ENCODE data around the gene FGB.

The FGB gene

DNA sequence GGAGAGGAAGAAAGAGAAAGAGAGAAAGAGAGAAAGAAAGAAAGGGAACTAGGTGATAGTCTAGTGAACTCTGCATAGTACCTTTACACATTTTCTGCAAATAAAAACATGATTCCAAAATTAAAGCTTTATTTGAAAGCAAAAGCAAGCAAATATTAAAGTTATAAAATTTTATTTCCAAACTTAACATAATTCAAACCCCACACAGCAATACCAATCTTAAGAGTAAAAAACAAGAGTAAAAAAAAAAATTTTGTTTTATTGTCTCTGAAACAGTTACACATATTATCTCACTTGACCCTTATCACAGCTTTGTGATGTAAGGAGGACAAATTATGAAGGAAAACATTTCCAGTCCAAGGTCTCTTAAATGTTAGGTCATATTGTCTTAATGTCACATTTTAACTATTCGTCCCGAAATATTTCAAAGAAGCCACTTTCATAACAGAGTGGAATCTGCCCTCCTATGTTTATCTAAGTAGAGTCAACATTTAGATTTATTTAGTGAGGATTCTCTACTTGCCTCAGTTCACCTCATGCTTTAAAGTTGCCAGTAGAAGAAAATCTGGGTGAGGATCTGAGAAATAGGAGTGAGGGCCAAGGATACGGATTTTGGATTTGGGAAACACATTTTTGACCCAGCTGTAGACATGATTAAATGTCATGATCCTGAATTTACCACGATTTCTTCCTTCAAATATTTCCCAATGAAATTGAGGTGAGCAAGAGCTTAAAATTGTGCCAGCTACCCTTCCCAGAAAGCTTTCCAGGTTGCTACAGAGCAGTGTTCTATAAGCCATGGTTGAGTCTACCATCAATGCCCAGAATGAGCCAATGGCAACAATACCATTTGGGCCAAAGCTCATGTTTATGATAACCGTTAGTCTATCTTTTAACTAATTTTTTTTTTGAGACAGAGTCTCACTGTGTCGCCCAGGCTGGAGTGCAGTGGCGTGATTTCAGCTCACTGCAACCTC, 35.3 kb downstream of the FGB start:
- DNase-seq = no peak

DNA sequence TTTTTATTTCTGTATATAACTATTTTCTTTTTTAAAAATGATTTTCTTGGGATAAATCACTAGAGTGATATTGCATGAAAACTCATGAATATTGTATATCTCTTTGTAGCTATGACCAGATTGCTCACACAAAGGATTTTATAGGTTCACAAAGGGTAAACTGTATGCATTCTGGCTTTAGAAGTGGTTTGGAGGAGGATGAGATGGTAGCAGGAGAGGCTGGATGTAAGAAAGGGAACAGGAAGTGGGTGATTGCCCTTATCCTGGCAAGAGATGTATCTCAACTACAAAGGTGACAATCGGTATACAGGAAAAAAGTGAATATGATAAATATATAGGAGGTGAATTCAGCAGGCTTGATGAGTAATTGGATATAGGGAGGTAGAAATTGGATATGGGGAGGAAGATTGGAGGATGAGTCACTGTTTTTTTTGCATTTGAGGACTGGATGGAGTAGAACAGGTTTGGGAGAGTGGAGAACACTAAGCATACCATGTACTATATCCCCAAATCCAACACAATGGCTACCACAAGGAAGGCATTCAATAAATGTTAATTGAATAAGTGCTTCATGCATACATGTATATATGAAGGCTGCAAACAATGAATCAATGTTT, 39.7 kb downstream of the FGB start:
- DNase-seq = no peak

DNA sequence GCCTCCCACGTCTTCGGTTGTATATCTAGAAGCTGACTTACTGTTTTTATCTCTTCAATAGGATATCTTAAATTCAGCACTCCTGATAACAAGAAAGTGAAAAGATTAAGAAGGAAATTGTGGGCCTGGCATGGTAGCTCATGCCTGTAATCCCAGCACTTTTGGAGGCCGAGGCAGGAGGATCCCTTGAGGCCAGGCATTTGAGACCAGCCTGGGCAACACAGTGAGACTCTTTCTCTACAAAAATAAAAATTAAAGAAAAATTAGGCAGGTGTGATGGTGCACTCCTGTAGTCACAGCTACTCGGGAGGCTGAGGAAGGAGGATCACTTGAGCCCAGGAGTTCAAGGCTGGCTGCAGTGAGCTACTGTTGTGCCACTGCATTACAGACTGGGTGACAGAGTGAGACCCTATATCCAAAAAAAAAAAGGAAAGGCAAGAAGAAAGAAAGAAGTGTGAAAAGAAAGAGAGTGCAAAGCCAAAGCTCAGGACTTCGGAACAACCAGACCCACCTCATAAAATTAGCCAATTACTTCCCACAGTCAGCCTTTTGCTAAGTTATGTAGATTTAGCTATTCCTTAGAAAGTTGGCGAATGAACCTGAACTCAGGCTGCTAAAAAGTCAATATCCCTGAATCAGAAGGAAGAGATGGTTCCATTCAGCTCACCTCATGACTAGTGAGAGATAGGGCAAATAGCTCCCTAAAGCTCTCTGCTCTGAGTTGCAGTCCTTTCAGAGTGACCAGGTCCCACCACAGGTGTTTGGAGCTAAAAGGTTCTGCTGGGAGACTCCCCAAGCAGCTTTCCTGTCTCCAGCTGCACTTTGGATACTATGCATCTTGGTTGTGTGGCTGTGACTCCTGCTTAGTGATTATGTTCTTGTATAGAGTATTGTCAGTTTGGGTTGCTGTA, 40.5 kb downstream of the FGB start:
- no peak for DNase-seq

DNA sequence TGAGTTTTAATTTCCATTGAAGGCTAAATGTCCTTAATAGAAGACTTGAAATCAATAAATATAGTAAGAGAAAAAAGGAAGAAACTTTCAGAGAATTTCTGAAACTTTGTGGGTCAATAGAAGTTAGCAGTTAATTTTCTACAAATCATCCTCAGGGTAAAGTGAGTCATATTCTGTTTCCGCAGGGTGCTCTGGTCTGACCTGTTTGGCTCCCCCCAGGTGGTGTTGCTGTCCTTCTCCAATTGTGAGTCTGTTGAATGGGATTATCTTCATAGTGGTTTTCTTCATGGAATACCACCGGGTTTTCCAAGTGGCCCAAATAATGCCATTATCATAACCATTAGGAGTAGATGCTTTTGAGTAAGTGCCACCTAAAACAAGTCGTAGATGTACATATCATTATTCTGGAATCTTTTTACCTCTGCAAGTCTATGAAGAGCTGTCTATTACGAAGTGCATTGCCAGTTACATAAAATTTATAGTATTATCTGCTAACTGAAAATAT, 41.9 kb downstream of the FGB start:
- no peak for DNase-seq

DNA sequence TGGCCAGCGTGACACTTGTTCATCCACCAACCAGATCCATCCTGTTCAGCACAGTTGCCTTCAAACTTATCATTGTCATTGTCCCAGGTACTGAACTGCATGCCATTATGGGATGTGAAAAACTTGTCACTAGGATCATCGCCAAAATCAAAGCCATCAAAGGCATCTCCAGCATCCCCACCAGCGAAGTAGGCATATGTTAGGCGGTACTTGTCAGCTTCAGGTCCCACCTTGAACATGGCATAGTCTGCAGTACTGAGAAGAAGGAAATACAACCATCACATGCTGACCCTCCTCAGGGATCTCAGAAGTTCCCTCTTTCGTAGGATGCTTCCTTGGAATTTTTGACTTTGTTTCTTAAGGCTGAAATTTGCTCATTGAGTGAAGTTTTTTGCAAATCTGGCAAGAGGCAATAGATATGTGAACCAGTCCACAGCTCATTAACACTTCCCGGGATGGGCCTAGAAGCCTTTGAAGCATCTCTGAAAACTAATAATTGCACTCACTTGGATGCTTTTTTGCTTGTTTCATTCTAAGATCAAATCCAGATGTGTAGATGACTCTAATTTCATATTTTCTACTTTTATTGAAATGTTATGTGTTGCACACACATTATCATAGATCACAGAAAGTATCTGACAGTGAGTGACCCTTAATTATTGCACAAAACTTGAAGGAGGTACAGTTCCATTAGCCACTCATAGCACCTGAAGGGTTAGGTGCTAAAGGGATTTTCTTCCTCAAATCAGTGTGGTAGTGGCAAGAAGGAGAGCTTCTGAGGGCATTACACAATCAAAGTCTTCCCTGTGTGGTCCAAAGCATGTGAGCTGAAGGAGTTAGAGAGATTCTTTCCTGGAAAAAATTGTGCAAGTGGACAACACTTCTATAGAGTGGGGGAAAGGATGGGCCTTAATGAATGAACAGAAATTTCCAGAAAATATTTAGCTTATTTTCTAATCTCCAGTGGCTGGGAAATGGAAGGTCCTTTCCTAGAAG, 44.2 kb downstream of the FGB start:
- DNase-seq = no peak

DNA sequence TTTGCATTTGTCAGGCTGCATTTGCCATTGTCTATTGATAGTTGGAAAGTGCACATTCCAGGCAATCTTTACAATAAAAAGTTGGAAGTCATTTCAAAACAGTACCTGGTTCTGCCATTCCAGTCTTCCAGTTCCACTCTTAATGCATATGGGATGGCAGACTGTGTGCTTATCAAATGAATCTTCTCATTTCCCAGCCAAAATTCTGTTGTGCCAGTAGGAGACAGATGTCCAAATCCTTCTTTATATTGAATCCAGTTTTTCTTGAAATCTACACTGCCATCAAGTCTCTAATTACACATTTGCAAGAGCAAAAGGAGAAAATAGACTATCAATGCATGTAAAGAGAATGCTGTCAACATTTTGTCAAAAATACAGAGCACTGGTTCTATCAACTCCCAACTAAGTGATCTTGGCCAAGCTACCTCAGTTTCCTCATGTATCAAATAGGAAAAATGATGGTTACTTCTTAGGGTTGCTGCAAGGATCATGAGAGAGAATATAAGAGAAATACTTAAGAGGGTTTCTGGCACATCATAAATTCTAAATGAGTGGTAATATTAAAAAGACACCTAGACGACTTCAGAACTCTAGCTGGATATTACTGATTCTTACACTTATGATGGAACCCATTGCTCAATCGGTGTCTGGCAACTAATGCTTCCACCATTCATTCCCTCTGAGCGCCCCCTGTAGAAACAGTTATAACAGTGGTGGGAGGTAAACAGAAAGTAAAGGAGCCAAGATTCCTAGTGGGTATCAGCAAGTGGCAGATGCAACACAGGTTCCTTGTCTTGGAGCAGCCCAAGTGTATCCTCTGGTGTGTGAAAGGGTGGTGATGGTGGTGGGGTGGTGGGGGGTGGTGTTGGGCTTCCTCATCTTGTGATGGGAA, 45.8 kb downstream of the FGB start:
- no peak for DNase-seq

DNA sequence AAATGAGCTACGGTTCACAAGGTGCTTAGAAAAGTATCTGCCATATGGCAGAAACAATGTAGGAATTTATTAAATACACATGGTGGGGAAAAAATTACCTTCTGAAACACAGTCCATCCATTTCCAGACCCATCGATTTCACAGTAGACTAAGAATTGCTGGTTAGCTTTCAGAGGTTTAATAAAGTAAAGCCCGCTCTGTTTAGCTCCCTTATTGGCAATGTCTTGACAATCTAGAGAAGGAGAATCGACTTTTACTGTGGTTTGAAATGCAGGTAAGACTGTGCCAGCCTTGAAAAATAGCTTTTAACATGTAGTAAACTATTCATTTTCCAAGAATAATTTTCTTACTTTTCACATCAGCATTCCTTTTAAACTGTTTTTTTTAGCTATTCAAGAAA, 46.7 kb downstream of the FGB start:
- DNase-seq = no peak

DNA sequence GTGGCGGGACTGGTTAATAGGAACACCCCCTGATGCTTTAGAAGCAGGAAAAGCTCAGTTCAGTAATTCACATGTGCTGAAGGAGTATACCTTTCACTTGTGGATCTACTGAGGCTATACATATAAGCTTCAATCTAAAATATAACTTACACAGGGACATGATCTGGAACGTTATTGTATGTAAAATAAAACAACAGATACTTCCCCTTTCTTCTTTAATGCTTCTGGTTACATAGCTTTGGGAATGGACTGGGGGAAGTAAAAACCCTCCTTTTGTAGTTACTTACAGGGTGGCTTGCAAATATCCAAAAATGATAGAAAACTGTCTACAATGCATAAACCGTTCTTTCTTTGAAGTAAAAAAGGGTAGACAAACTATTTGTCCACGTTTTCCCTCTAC, 47.8 kb downstream of the FGB start:
- no peak for DNase-seq

DNA sequence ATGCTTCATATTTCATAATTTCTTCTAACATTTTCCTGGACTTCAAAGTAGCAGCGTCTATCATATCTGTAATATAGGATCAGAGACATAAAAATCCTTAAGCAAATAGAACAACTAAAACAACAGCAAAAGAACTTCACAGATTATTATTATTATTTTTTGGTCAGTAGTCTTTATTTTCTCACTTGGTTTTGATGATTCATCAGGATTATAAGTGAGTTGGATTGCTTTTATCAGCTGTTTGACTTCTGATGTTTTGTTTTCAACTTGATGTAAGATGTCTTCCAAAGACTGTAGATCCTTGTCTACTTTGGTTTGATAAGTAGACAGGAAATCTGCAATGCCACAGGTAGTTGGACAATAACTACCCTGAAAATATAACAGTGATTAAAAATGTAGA, 49.0 kb downstream of the FGB start:
- DNase-seq = no peak

DNA sequence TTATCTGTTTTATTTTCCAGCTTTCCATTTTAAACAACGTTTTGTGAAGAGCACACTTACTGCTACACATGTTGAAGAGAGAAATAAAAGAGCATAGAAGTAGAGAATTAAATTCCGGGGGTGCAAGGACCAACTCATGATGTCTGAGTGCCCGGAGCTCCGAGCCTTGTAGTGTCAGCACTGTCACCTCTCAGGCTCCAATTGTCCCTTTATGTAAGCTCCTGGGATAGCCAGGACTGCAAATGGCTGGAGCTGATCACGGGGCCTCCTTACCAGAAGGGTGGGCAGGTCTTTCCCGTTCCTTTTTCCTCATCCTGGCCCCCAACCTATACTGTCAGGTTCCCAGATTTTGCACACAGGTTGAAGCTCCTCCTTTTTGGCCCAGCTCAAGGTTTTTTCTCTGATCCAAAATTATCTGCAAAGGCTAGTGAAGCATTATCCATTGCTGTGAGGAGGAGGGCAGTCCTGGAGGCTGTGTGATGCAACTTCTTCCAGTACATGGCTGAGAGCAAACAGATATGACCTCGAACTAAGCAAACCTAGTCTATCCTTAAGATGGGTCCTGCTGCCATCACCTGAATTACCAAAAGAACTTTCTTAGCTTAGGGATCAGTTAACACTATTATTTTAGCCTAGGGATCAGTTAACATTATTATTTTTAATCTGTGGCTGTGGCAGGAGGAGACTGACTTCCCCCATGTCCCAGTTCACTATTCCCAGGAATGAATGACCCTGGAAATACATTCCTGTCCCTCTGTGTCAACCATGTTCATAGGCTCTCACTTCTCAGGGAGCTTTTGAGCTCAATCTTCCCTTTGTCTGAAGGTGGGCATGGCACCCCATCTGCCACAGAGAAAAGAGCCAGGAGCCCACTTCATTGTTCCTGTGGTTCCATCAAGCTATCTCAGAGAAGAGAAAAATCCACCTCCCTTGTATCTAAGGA, 49.9 kb downstream of the FGB start, which contains the start of gene FGG:
Gene FGG, minus strand, starts transcription at position 185 of the 943 bp plus-strand sequence. Its CDS starts 47 bp downstream, at position 138.
- DNase-seq = no peak

DNA sequence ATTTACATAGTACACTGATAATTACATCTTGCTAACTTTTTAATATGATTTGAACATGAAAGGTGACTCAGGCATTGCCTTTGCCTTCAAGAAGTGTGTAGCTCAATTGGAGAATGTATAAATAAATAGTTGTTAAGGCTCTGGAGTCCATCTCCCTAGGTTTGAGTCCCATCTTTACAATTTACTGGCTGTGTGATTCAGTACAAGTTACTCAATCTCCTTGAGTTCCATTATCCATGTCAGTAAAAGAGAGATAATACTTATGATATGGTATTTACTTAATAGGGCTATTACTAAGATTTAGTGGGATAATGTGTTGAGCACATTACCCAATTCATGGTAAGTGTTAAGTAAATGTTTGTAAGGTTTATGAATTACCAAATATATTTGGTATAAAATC, 51.5 kb downstream of the FGB start:
- no peak for DNase-seq

DNA sequence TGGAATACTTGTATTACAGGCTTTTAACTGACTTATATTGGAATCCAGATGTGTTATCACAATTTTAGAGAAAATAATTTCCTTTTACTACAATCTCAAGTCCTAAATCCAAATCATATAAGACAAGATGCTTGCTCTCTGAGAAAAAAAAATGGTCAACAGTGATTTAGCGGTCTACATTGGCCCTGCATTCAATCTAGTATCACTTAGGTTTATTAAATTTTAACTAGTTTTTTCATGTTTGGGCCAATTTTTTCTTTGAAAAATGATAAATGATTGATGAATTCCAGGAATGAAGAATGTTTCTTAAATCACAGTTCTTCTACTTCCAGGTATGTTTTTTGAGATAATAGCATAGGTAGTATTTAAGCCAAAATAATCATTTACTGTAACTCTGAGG, 52.4 kb downstream of the FGB start:
- no peak for DNase-seq

DNA sequence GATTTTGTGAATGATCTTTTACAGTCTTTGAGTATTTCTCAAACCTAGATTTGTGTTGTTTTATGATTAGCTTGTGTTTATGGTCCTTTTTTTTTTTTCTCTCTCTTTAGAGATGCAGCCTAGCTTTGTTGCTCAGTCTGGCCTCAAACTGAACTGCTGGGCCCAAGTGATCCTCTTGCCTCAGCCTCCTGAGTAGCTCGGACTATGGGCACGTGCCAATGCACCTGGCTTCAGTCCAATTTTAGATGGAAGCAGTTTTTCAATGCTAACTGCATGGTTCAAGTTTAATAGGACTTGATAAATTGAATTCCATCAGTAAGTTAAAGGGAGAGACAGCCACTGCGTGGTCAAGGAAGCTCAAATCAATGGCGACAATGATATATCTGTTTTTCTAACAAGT, 53.5 kb downstream of the FGB start:
- DNase-seq = no peak

DNA sequence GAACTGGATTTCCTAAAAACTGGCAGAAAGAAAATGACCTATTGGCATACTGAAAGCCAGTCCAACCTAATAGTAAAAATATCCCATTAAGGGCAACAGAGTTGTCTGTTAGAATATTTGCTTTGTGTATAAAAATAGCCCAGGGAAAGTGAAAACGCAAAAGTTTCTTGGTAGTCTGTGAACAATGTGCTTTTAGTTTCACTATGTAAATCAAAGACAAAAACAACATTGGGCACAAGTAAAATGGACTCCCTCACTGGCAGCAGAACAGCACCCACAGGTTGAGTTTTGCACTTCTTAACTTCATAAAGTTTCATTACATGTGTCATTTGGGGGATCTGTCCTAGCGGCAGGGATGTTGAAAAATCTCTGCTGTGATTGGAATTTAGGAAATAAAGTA, 53.9 kb downstream of the FGB start:
- no peak for DNase-seq

DNA sequence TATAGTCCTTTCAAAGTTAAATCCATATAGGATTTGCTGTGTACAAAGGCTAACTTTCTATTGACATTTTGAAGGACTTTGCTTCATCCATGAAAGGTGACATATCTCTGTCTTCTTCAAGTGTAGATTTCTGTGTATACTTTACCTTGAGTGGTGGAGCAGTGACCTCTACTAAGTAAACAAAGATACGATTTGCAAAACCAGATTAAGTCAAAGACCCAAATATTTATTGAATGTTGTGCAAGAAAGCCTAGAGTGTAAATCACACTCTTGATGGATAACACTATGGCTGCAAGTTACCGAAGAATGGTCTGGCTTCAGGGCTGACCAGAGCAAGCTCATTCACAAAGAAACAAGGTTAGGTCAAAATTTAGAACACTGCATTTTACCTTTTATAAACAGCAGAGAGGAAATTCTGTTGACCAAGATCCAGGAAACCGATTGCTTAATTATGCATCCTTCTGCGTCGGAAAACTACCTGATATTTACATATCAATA, 55.1 kb downstream of the FGB start:
- DNase-seq = no peak

DNA sequence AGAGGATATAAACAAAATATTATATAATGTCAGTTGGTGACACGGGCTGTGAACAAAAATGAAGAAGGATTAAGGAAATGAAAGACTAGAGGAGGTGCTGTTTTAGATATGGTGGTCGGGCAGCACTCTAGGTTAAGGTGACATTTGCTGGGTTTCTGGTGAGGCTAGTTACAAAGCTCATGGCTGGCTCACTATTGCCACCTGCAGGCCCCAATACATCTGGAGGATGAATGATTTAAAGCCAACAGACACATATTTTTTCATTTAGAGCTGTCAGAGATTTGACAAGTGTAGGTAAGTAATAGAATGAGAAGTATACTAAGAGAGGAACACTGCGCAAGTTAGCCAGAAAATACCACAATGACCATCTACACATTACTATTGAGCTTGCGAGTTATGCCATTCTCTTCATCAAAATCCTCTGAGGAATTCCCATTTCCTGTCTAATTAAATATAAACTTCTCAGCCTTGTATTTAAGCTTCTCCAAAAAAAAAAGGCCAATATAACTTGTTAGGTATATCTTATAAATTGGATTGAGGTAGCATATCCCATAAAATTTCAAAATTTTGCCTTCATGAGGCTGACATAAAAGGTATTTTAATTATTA, 56.0 kb downstream of the FGB start:
- DNase-seq = peak; percentile 3

DNA sequence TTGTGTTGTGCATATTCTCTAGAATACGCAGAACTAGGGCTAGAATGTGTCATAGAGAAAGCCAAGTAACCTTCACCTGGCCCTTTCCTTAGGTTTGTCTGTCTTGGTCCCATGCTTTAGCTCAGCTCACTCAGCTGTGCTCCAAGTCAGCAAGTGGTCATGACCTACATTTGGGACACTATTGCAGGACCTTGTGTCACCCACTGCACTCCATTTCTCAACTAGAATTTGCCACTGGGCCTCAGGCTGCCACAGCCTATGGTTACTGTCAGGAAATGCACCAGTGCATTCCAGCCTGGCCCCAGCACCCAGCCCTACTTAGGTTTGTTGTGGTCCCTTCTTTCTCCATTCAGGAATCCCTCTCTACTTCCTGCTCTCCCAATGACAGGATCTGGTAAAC, 57.3 kb downstream of the FGB start:
- no peak for DNase-seq
